K562 (cell line): Measurements from ENCODE around the gene AMDHD2. TPM values are rescaled to one million over a fixed set of nuclear protein-coding genes. Genes with fewer than 3 reads are reported as not detected.
A peak's percentile ranks its signal among the peaks of the same experiment; 100 is the strongest.

Source experiments
- BRD9 ChIP-seq: fragments of 450-650 bp; IDR thresholded peaks from 2 replicates; pipeline ENCODE4 v1.6.1; 2018; ENCODE audit warnings: low read depth; ENCODE audit not compliant: partially characterized antibody
- CBX8 ChIP-seq: fragments of 200-600 bp; sonication (generic); IDR thresholded peaks from 2 replicates; pipeline ENCODE4 v1.6.1; 2012; ENCODE audit warnings: borderline replicate concordance, mixed run types, low read depth, mild to moderate bottlenecking, moderate library complexity, mixed read lengths, low read length, control low read depth, inconsistent platforms; ENCODE audit not compliant: poor library complexity, severe bottlenecking; ENCODE audit errors: extremely low read depth
- NFIC ChIP-seq: fragments of 450-650 bp; IDR thresholded peaks from 2 replicates; pipeline ENCODE4 v1.6.1; 2017; ENCODE audit warnings: mild to moderate bottlenecking, inconsistent platforms
- PTRF ChIP-seq: fragments of 450-650 bp; IDR thresholded peaks from 2 replicates; pipeline ENCODE4 v1.6.1; 2016; ENCODE audit warnings: mild to moderate bottlenecking, missing genetic modification characterization, missing compliant biosample characterization
- SIRT6 ChIP-seq: IDR thresholded peaks from one replicate; pipeline ENCODE4 v1.6.1; 2012; ENCODE audit warnings: low read depth, mild to moderate bottlenecking, control low read depth, inconsistent platforms, low read length, moderate library complexity
- TRIM28 ChIP-seq: fragments of 450-650 bp; IDR thresholded peaks from 2 replicates; pipeline ENCODE4 v1.6.1; 2017
- ZBTB1 ChIP-seq: sonication (generic); formaldehyde crosslinking; IDR thresholded peaks from 2 replicates; pipeline ENCODE4 v1.8.1; 2023; ENCODE audit warnings: missing genetic modification reagents, low read depth, mild to moderate bottlenecking, borderline replicate concordance
- ZBTB17 ChIP-seq: fragments of 450-650 bp; formaldehyde crosslinking; IDR thresholded peaks from 2 replicates; pipeline ENCODE4 v1.4.0; 2020; ENCODE audit warnings: mild to moderate bottlenecking
- ZNF75A ChIP-seq: fragments of 450-650 bp; formaldehyde crosslinking; IDR thresholded peaks from 2 replicates; pipeline ENCODE4 v1.4.0; 2020; ENCODE audit warnings: mild to moderate bottlenecking
- polyA plus RNA-seq, 8 experiments: library from polyadenylated mRNA; depleted of rRNA in 4 of 8; stranded (reverse) in 5 of 8; unstranded in 3 of 8; fragments of >200 nt; fragmentation: Nextera tagmentation in 2 of 8; fragmentation: Illumina TruSeq in 1 of 8; extraction: Ambion mirVana in 2 of 8; extraction: Trizol in 1 of 8; gene quantifications; 2 replicates each; pipeline versions ENCODE4 v1.2.1 to v1.2.3, GENCODE V29; 2011 to 2014; ENCODE audit warnings: inconsistent platforms in 1 of 8, missing spikeins in 1 of 8
- total RNA-seq, 7 experiments: library from RNA; depleted of rRNA in 6 of 7; stranded (reverse); fragments of >200 nt in 6 of 7; fragmentation: Illumina TruSeq in 2 of 7; extraction: Trizol in 2 of 7; gene quantifications; 2 replicates each; pipeline versions ENCODE4 v1.2.1 to v1.2.3, GENCODE V29; 2011 to 2021; ENCODE audit warnings: low replicate concordance in 1 of 7
- TF ChIP-seq, protein P1 (sequence below): fragments of 450-650 bp; IDR thresholded peaks from 2 replicates; pipeline ENCODE4 v1.6.1; 2016; ENCODE audit warnings: antibody characterized with exemption
- TF ChIP-seq, protein P2 (sequence below): fragments of 450-650 bp; IDR thresholded peaks from 2 replicates; pipeline ENCODE4 v1.6.1; 2016; ENCODE audit warnings: missing biosample characterization, missing genetic modification characterization
- TF ChIP-seq, protein P3 (sequence below): fragments of 250-450 bp; sonication (Bioruptor Pico); IDR thresholded peaks from 2 replicates; pipeline ENCODE4 v1.9.0; 2021; ENCODE audit warnings: mild to moderate bottlenecking, inconsistent platforms
- TF ChIP-seq, protein P4 (sequence below): fragments of 450-650 bp; conservative IDR thresholded peaks from 2 replicates; pipeline ENCODE4 v1.6.1; 2016; ENCODE audit warnings: missing genetic modification characterization, low read depth, mild to moderate bottlenecking, missing compliant biosample characterization, moderate library complexity
- TF ChIP-seq, protein P5 (sequence below): fragments of 250-450 bp; sonication (Bioruptor Pico); IDR thresholded peaks from 2 replicates; pipeline ENCODE4 v1.5.0; 2022; ENCODE audit warnings: mild to moderate bottlenecking
- TF ChIP-seq, protein P6 (sequence below): fragments of 450-650 bp; formaldehyde crosslinking; IDR thresholded peaks from 2 replicates; pipeline ENCODE4 v1.4.0; 2022; ENCODE audit warnings: missing genetic modification characterization
- TF ChIP-seq, protein P7 (sequence below): fragments of 450-650 bp; IDR thresholded peaks from 2 replicates; pipeline ENCODE4 v1.6.1; 2016; ENCODE audit warnings: low read depth, mild to moderate bottlenecking, moderate library complexity

AMDHD2 gene
- total and polyA plus RNA-seq, 9 of the 15 experiments (the other 6 are each of a cell fraction or from before 2014, with no cell fraction given) = 0.38 to 56.9 (median 18.3) TPM; not detected in 1

DNA sequence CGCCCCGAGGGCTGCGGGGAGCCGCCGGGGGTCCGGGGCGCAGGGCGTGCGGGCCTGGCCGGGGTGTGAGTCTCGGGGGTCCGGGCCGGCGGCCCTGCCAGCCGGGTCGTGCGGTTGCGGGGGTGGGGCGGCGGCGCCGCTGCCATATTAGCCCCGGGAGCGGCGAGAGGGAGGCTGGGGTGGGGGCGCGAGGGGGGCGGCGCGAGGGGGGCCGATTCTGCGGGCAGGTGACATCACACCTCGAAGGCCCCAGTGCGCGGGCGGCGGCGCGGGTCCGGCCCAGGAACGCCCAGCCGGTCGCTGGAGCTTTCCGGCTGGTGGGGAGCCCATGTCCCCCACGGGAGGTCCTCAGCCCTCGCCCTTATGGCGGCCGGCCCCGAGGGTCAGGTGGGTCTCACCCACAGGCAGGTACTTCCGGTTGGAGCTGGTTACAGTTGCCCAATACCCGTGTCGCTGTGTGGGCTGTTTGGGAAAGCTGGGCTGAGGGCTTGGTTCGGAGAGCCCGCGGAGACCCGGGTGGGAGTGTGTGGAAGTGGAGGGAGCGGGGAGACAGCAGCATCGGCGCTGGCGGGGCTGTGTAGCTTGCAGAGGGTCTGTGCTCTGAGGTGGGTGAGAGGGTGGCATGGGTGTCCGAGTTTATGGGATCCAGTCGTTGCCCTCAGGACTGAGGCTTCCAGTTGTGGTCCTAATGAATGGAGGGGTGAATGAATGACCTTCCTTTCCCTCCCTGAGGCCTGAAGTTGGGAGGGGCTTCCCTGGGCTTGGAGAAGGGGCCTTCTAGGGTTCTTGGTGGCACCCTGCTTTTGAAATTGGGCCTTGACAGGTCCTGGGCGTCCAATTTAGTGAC is 5.6 kb upstream of the AMDHD2 start (continued):
- TF ChIP-seq, protein P1, sequence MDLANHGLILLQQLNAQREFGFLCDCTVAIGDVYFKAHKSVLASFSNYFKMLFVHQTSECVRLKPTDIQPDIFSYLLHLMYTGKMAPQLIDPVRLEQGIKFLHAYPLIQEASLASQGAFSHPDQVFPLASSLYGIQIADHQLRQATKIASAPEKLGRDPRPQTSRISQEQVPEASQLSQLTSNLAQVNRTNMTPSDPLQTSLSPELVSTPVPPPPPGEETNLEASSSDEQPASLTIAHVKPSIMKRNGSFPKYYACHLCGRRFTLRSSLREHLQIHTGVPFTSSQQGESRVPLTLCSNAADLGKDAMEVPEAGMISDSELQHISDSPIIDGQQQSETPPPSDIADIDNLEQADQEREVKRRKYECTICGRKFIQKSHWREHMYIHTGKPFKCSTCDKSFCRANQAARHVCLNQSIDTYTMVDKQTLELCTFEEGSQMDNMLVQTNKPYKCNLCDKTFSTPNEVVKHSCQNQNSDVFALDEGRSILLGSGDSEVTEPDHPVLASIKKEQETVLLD = no peak
- TF ChIP-seq, protein P2, sequence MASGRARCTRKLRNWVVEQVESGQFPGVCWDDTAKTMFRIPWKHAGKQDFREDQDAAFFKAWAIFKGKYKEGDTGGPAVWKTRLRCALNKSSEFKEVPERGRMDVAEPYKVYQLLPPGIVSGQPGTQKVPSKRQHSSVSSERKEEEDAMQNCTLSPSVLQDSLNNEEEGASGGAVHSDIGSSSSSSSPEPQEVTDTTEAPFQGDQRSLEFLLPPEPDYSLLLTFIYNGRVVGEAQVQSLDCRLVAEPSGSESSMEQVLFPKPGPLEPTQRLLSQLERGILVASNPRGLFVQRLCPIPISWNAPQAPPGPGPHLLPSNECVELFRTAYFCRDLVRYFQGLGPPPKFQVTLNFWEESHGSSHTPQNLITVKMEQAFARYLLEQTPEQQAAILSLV (tag) = no peak
- TF ChIP-seq, protein P3, sequence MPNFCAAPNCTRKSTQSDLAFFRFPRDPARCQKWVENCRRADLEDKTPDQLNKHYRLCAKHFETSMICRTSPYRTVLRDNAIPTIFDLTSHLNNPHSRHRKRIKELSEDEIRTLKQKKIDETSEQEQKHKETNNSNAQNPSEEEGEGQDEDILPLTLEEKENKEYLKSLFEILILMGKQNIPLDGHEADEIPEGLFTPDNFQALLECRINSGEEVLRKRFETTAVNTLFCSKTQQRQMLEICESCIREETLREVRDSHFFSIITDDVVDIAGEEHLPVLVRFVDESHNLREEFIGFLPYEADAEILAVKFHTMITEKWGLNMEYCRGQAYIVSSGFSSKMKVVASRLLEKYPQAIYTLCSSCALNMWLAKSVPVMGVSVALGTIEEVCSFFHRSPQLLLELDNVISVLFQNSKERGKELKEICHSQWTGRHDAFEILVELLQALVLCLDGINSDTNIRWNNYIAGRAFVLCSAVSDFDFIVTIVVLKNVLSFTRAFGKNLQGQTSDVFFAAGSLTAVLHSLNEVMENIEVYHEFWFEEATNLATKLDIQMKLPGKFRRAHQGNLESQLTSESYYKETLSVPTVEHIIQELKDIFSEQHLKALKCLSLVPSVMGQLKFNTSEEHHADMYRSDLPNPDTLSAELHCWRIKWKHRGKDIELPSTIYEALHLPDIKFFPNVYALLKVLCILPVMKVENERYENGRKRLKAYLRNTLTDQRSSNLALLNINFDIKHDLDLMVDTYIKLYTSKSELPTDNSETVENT (CRISPR knock-in tag) = no peak
- TF ChIP-seq PTRF (no peak), ZBTB1 (CRISPR knock-in tag) (no peak), CBX8 (no peak), ZNF75A (no peak), BRD9 (no peak), NFIC (no peak), ZBTB17 (CRISPR knock-in tag) (no peak), SIRT6 (no peak), TRIM28 (no peak)
- TF ChIP-seq, protein P4, sequence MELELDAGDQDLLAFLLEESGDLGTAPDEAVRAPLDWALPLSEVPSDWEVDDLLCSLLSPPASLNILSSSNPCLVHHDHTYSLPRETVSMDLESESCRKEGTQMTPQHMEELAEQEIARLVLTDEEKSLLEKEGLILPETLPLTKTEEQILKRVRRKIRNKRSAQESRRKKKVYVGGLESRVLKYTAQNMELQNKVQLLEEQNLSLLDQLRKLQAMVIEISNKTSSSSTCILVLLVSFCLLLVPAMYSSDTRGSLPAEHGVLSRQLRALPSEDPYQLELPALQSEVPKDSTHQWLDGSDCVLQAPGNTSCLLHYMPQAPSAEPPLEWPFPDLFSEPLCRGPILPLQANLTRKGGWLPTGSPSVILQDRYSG (tag) = no peak
- TF ChIP-seq, protein P5, sequence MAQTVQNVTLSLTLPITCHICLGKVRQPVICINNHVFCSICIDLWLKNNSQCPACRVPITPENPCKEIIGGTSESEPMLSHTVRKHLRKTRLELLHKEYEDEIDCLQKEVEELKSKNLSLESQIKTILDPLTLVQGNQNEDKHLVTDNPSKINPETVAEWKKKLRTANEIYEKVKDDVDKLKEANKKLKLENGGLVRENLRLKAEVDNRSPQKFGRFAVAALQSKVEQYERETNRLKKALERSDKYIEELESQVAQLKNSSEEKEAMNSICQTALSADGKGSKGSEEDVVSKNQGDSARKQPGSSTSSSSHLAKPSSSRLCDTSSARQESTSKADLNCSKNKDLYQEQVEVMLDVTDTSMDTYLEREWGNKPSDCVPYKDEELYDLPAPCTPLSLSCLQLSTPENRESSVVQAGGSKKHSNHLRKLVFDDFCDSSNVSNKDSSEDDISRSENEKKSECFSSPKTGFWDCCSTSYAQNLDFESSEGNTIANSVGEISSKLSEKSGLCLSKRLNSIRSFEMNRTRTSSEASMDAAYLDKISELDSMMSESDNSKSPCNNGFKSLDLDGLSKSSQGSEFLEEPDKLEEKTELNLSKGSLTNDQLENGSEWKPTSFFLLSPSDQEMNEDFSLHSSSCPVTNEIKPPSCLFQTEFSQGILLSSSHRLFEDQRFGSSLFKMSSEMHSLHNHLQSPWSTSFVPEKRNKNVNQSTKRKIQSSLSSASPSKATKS = no peak
- TF ChIP-seq, protein P6, sequence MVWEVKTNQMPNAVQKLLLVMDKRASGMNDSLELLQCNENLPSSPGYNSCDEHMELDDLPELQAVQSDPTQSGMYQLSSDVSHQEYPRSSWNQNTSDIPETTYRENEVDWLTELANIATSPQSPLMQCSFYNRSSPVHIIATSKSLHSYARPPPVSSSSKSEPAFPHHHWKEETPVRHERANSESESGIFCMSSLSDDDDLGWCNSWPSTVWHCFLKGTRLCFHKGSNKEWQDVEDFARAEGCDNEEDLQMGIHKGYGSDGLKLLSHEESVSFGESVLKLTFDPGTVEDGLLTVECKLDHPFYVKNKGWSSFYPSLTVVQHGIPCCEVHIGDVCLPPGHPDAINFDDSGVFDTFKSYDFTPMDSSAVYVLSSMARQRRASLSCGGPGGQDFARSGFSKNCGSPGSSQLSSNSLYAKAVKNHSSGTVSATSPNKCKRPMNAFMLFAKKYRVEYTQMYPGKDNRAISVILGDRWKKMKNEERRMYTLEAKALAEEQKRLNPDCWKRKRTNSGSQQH (CRISPR knock-in tag) = peak; percentile 11; the same call in 1 of the 2 replicates
- TF ChIP-seq, protein P7, sequence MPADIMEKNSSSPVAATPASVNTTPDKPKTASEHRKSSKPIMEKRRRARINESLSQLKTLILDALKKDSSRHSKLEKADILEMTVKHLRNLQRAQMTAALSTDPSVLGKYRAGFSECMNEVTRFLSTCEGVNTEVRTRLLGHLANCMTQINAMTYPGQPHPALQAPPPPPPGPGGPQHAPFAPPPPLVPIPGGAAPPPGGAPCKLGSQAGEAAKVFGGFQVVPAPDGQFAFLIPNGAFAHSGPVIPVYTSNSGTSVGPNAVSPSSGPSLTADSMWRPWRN = no peak
